ENCODE data around the gene TMEM184A. TPM values are rescaled to one million over a fixed set of nuclear protein-coding genes. Genes with fewer than 3 reads are reported as not detected.
A peak's percentile ranks its signal among the peaks of the same experiment; 100 is the strongest.
"Not testable (repeated sequence)": the region's sequence is repeated elsewhere in the genome, so short reads cannot be mapped to it uniquely, and the experiment has no call there.

Gene TMEM184A
- total and polyA plus RNA-seq, 7 donors = 0.28 to 60.3 (median 9.3) TPM; not detected in 3

- Histone ChIP-seq H3K27ac (no peak overlapping the region), H3K4me1 (peaks cover 0 to 13% (median 0%) of the 10 kb centered on the region in 4 donors), H3K9me3 (no peaks in the 10 kb centered on the region), H3K36me3 (no peaks in the 10 kb centered on the region), H3K4me3 (no peak overlapping the region), H3K27me3 (peaks cover 0 to 26% (median 11%) of the 10 kb centered on the region in 3 donors)
- intact Hi-C loops (cut with DNase I) = no loop called here
- TF ChIP-seq POLR2A (IDR thresholded peaks at IDR 0.05) (no peak), POLR2AphosphoS5 (IDR thresholded peaks at IDR 0.05) (no peak), CTCF (IDR thresholded peaks at IDR 0.05) (no peak), EP300 (IDR thresholded peaks at IDR 0.05) (no peak)
- DNase-seq = no peak
- WGBS, 2 donors = 83 to 85% methylated on average over 18 of the region's 18 CpGs
Measured at GRCh38 chr7:1516586-1517251, 39.3 kb downstream of the TMEM184A start.

GRCh38 chr7:1515509-1515967 lies 40.5 kb downstream of the TMEM184A start:
- H3K27me3 ChIP-seq = peaks cover 0 to 26% (median 11%) of the 10 kb centered on the region in 3 donors
- WGBS, 2 donors = 79 to 83% methylated on average over 17 of the region's 17 CpGs
- H3K4me1 ChIP-seq = peaks cover 0 to 13% (median 0%) of the 10 kb centered on the region in 4 donors
- intact Hi-C loops (cut with DNase I); H3K4me3 ChIP-seq; DNase-seq; H3K9me3 ChIP-seq; H3K27ac ChIP-seq; H3K36me3 ChIP-seq: not testable (repeated sequence)

- Histone ChIP-seq H3K27me3 (peaks cover 0 to 26% (median 11%) of the 10 kb centered on the region in 3 donors), H3K4me1 (peaks cover 0 to 13% (median 0%) of the 10 kb centered on the region in 4 donors), H3K9me3 (no peaks in the 10 kb centered on the region), H3K36me3 (no peaks in the 10 kb centered on the region), H3K27ac (no peak overlapping the region), H3K4me3 (no peak overlapping the region)
- TF ChIP-seq EP300 (IDR thresholded peaks at IDR 0.05) = no peak
- TF ChIP-seq CTCF (IDR thresholded peaks at IDR 0.05) = no peak
- TF ChIP-seq POLR2A (IDR thresholded peaks at IDR 0.05) = no peak
- no peak for TF ChIP-seq POLR2AphosphoS5 (IDR thresholded peaks at IDR 0.05)
- no peak for DNase-seq
- 70 to 77% methylated on average over 4 of the region's 4 CpGs for WGBS, 2 donors
- intact Hi-C loops (cut with DNase I) = no loop called here
Measured at GRCh38 chr7:1514995-1515401, 41.0 kb downstream of the TMEM184A start.

GRCh38 chr7:1514407-1514806 lies 41.6 kb downstream of the TMEM184A start:
- Histone ChIP-seq H3K27me3 (peaks cover 0 to 26% (median 11%) of the 10 kb centered on the region in 3 donors), H3K4me1 (peaks cover 0 to 13% (median 0%) of the 10 kb centered on the region in 4 donors), H3K36me3 (no peaks in the 10 kb centered on the region), H3K27ac (peak overlapping the region in 1 of 4 donors; percentile 75), H3K9me3 (no peaks in the 10 kb centered on the region), H3K4me3 (no peak overlapping the region)
- whole genome bisulfite sequencing, 2 donors = 84 to 86% methylated on average over 12 of the region's 12 CpGs
- DNase-seq = no peak
- no peak for TF ChIP-seq POLR2AphosphoS5 (IDR thresholded peaks at IDR 0.05)
- TF ChIP-seq POLR2A (IDR thresholded peaks at IDR 0.05) = no peak
- TF ChIP-seq CTCF (IDR thresholded peaks at IDR 0.05) = no peak
- no peak for TF ChIP-seq EP300 (IDR thresholded peaks at IDR 0.05)
- intact Hi-C loops (cut with DNase I) = no loop called here

GRCh38 chr7:1513657-1514095 lies 42.3 kb downstream of the TMEM184A start:
- Histone ChIP-seq H3K4me3 (peak overlapping the region in 1 of 4 donors; percentile 5), H3K27me3 (peaks cover 0 to 26% (median 11%) of the 10 kb centered on the region in 3 donors), H3K4me1 (peaks cover 0 to 13% (median 0%) of the 10 kb centered on the region in 4 donors), H3K27ac (peak overlapping the region; percentile 58 to 75 (median 68)), H3K36me3 (no peaks in the 10 kb centered on the region), H3K9me3 (no peaks in the 10 kb centered on the region)
- intact Hi-C loops (cut with DNase I) = no loop called here
- TF ChIP-seq POLR2AphosphoS5 (IDR thresholded peaks at IDR 0.05) (peak in 1 of 4 donors; percentile 28), EP300 (IDR thresholded peaks at IDR 0.05) (no peak)
- 43 to 69% methylated on average over 20 of the region's 20 CpGs for WGBS, 2 donors
- no peak for DNase-seq

All from sigmoid colon (tissue), 7 donors.